NT2/D1 (cell line): ENCODE measurements around the gene ACSL4.

Experiments
- SUZ12 ChIP-seq: IDR thresholded peaks from 2 replicates; pipeline ENCODE4 v1.6.1; 2011; ENCODE audit not compliant: insufficient read length, insufficient read depth; ENCODE audit errors: extremely low read depth
- YY1 ChIP-seq: IDR thresholded peaks from 2 replicates; pipeline ENCODE4 v1.6.1; 2011; ENCODE audit not compliant: insufficient read length, insufficient read depth

GRCh38 chrX:109707720-109708119 lies 25.3 kb downstream of the ACSL4 start:
- no peak for TF ChIP-seq YY1
- no peak for TF ChIP-seq SUZ12
